ENCODE data around the gene LRRC74B. TPM values are rescaled to one million over a fixed set of nuclear protein-coding genes. Genes with fewer than 3 reads are reported as not detected.
"Not testable (repeated sequence)": the region's sequence is repeated elsewhere in the genome, so short reads cannot be mapped to it uniquely, and the experiment has no call there.

LRRC74B gene
- total RNA-seq, 1 experiment from 2014 or later: not detected

DNA sequence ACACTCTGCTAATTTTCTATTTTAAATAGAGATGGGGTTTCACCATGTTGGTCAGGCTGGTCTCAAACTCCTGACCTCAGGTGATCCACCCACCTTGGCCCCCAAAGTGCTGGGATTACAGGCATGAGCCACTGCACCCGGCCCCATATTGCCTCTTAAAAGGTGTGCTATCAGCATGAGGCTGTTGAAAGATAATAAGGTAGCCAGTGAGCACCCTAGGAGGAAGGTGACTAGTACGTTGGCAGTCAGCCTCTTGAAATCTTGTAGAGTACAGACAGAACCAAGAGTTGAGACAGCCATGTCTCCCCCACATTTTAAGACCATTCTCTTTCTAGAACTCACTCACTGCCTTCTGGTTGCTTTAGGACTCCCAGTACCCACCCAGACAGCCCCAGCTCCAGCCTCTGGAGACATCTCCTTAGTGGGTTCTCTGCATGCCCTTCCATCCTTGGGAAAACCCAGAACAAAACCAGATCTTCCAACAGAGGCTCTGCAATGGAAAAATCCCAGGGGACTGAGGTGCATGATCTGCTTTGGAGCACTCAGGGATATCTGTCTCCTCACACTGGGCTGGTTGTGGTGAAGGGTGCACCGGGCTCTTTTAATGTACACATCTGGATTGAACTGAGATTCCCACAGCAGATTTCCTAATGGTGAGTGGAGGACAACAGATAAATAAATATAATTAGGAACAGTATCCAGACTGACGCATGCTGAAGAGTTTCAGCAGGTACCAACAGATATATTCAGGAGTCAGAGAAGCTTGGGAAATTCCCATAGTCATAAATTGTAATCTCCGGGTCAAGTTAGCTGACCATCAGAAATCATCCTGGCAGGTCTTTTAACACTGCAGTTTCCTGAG, 49.4 kb downstream of the LRRC74B start:
- CTCF ChIA-PET: no interaction called here
- no peak overlapping the region for H3K4me3 Mint-ChIP-seq (ENCODE audit: low read depth, unreplicated experiment)
- no peaks in the 10 kb centered on the region for H3K36me3 Mint-ChIP-seq (ENCODE audit: insufficient read depth, unreplicated experiment)
- H3K27me3 Mint-ChIP-seq (ENCODE audit: unreplicated experiment): peaks cover 38% of the 10 kb centered on the region
- TF ChIP-seq, protein P1, sequence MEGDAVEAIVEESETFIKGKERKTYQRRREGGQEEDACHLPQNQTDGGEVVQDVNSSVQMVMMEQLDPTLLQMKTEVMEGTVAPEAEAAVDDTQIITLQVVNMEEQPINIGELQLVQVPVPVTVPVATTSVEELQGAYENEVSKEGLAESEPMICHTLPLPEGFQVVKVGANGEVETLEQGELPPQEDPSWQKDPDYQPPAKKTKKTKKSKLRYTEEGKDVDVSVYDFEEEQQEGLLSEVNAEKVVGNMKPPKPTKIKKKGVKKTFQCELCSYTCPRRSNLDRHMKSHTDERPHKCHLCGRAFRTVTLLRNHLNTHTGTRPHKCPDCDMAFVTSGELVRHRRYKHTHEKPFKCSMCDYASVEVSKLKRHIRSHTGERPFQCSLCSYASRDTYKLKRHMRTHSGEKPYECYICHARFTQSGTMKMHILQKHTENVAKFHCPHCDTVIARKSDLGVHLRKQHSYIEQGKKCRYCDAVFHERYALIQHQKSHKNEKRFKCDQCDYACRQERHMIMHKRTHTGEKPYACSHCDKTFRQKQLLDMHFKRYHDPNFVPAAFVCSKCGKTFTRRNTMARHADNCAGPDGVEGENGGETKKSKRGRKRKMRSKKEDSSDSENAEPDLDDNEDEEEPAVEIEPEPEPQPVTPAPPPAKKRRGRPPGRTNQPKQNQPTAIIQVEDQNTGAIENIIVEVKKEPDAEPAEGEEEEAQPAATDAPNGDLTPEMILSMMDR (IDR thresholded peaks at IDR 0.05; ENCODE audit: unreplicated experiment): no peak
- no peak for DNase-seq
- BruUV-seq (replicated peaks): no TSS peak
- no peak overlapping the region for H3K27ac Mint-ChIP-seq (ENCODE audit: unreplicated experiment)
- no peaks in the 10 kb centered on the region for H3K4me1 Mint-ChIP-seq (ENCODE audit: low read depth, unreplicated experiment)
- no peaks in the 10 kb centered on the region for H3K9me3 Mint-ChIP-seq (ENCODE audit: low read depth, unreplicated experiment)
- intact Hi-C loops (cut with micrococcal nuclease; ENCODE audit: unreplicated experiment): no loop called here

GRCh38 chr22:21095773-21096107, 50.0 kb downstream of the LRRC74B start:
- TF ChIP-seq, protein P1 (IDR thresholded peaks at IDR 0.05; ENCODE audit: unreplicated experiment): no peak
- no TSS peak for BruUV-seq (replicated peaks)
- no peak for DNase-seq
- no peaks in the 10 kb centered on the region for H3K36me3 Mint-ChIP-seq (ENCODE audit: insufficient read depth, unreplicated experiment)
- no peaks in the 10 kb centered on the region for H3K9me3 Mint-ChIP-seq (ENCODE audit: low read depth, unreplicated experiment)
- no peaks in the 10 kb centered on the region for H3K4me1 Mint-ChIP-seq (ENCODE audit: low read depth, unreplicated experiment)
- H3K27me3 Mint-ChIP-seq (ENCODE audit: unreplicated experiment): peaks cover 33% of the 10 kb centered on the region
- CTCF ChIA-PET: no interaction called here
- no peak overlapping the region for H3K4me3 Mint-ChIP-seq (ENCODE audit: low read depth, unreplicated experiment)
- H3K27ac Mint-ChIP-seq (ENCODE audit: unreplicated experiment): no peak overlapping the region
- intact Hi-C loops (cut with micrococcal nuclease; ENCODE audit: unreplicated experiment): no loop called here

DNA sequence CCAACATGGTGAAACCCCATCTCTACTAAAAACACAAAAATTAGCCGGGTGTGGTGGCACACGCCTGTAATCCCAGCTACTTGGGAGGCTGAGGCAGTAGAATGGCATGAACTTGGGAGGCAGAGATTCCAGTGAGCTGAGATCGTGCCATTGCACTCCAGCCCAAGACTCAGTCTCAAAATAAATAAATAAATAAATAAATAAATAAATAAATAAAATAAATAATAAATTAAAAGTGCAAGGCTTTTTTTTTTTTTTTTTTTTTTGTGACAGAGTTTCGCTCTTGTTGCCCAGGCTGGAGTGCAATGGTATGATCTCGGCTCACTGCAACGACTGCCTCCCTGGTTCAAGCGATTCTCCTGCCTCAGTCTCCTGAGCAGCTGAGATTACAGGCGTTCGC, 51.1 kb downstream of the LRRC74B start:
- DNase-seq; H3K36me3 Mint-ChIP-seq (ENCODE audit: insufficient read depth, unreplicated experiment); CTCF ChIA-PET; H3K9me3 Mint-ChIP-seq (ENCODE audit: low read depth, unreplicated experiment); H3K4me3 Mint-ChIP-seq (ENCODE audit: low read depth, unreplicated experiment); H3K27ac Mint-ChIP-seq (ENCODE audit: unreplicated experiment); intact Hi-C loops (cut with micrococcal nuclease; ENCODE audit: unreplicated experiment); BruUV-seq (replicated peaks): not testable (repeated sequence)
- H3K27me3 Mint-ChIP-seq (ENCODE audit: unreplicated experiment): peaks cover 33% of the 10 kb centered on the region
- H3K4me1 Mint-ChIP-seq (ENCODE audit: low read depth, unreplicated experiment): peaks cover 11% of the 10 kb centered on the region

DNA sequence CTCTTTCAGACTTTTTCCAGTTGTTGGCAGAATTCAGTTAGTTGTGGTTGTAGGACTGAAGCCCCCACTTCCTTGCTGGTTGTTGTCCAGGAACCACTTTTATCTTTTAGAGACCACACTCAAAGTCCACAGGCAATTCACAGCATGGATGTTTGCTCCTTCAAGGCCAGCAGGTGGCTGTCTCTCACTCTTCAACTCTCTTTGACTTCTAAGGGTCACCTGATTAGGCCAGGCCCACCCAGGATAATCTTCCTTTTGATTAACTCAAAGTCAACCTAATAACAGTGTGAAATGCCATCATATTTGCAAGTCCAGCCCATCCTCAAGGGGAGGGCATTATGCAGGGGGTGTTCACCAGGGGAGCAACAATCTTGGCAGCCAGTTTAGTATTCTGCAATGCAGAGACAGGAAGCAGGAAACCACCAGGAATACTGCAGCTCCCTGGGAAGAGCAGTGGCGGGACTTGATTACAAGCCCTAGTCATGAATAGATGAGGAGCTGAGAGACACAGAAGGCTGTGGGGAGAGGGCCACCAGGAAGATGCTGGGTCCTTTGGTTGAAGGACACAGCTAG, 52.4 kb downstream of the LRRC74B start:
- intact Hi-C loops (cut with micrococcal nuclease; ENCODE audit: unreplicated experiment): no loop called here
- Mint-ChIP-seq H3K27ac (ENCODE audit: unreplicated experiment) (no peak overlapping the region), H3K4me1 (ENCODE audit: low read depth, unreplicated experiment) (peaks cover 16% of the 10 kb centered on the region), H3K9me3 (ENCODE audit: low read depth, unreplicated experiment) (no peaks in the 10 kb centered on the region), H3K4me3 (ENCODE audit: low read depth, unreplicated experiment) (no peak overlapping the region), H3K27me3 (ENCODE audit: unreplicated experiment) (peaks cover 33% of the 10 kb centered on the region), H3K36me3 (ENCODE audit: insufficient read depth, unreplicated experiment) (no peaks in the 10 kb centered on the region)
- CTCF ChIA-PET: no interaction called here
- TF ChIP-seq, protein P1 (IDR thresholded peaks at IDR 0.05; ENCODE audit: unreplicated experiment): peak; percentile 17
- BruUV-seq (replicated peaks): no TSS peak
- no peak for DNase-seq

GRCh38 chr22:21099578-21099977, 53.8 kb downstream of the LRRC74B start:
- H3K4me1 Mint-ChIP-seq (ENCODE audit: low read depth, unreplicated experiment): peaks cover 16% of the 10 kb centered on the region
- CTCF ChIA-PET: interaction anchor here (0.6 kb wide), 1 partner anchor 1311 kb away, joined by 3 read pairs; no protein-coding TSS in a partner anchor
- no peaks in the 10 kb centered on the region for H3K36me3 Mint-ChIP-seq (ENCODE audit: insufficient read depth, unreplicated experiment)
- no peak overlapping the region for H3K27ac Mint-ChIP-seq (ENCODE audit: unreplicated experiment)
- intact Hi-C loops (cut with micrococcal nuclease; ENCODE audit: unreplicated experiment): no loop called here
- no peaks in the 10 kb centered on the region for H3K9me3 Mint-ChIP-seq (ENCODE audit: low read depth, unreplicated experiment)
- TF ChIP-seq, protein P1 (IDR thresholded peaks at IDR 0.05; ENCODE audit: unreplicated experiment): no peak
- no TSS peak for BruUV-seq (replicated peaks)
- peaks cover 31% of the 10 kb centered on the region for H3K27me3 Mint-ChIP-seq (ENCODE audit: unreplicated experiment)
- DNase-seq: no peak
- H3K4me3 Mint-ChIP-seq (ENCODE audit: low read depth, unreplicated experiment): no peak overlapping the region

All from Calu3 (cell line).